H1 (cell line): ENCODE data around the gene VASH1. TPM values are rescaled to one million over a fixed set of nuclear protein-coding genes. Genes with fewer than 3 reads are reported as not detected.

Experiments used
- CTCF ChIA-PET: fragments of 300-600 bp; sonication (Branson Sonifier 250); formaldehyde crosslinking; loops from one replicate; lab custom pipeline; 2021; ENCODE audit not compliant: partially characterized antibody; lab: Charles Lee
- POLR2A ChIA-PET: fragments of 300-600 bp; sonication (Branson Sonifier 250); formaldehyde crosslinking; loops from one replicate; lab custom pipeline; 2021; ENCODE audit warnings: inconsistent platforms; ENCODE audit not compliant: partially characterized antibody; lab: Charles Lee
- DNase-seq, 2 experiments: peaks; one replicate each; pipeline versions ENCODE4 v3.0.0 to v3.0.0-alpha.2; 2010 to 2022; ENCODE audit warnings: low spot score in 2 of 2, low read depth in 1 of 2, mixed read lengths in 1 of 2
- FAIRE-seq: peaks from 2 replicates; lab custom pipeline; 2011; peaks lifted over from hg19 to GRCh38; lab: Jason Lieb, UNC
- H2AFZ ChIP-seq: 2 replicates; pipeline ENCODE4 v1.8.1; 2012; ENCODE audit warnings: low read length, inconsistent platforms
- H2AK5ac ChIP-seq: 2 replicates; pipeline ENCODE4 v1.6.1; 2013; ENCODE audit warnings: low read depth, low read length
- H2BK120ac ChIP-seq: replicated peaks from 2 replicates; pipeline ENCODE3; 2013; ENCODE audit warnings: low read depth, low read length, inconsistent platforms
- H2BK12ac ChIP-seq: 2 replicates; pipeline ENCODE4 v1.6.1; 2013; ENCODE audit warnings: low read depth, low read length
- H2BK15ac ChIP-seq: 2 replicates; pipeline ENCODE4 v1.6.1; 2013; ENCODE audit warnings: low read length
- H2BK20ac ChIP-seq: 2 replicates; pipeline ENCODE4 v1.6.1; 2013; ENCODE audit warnings: low read length
- H2BK5ac ChIP-seq: 2 replicates; pipeline ENCODE4 v1.6.1; 2013; ENCODE audit warnings: low read depth, low read length
- H3K14ac ChIP-seq: 2 replicates; pipeline ENCODE4 v1.6.1; 2013; ENCODE audit warnings: inconsistent platforms; ENCODE audit not compliant: insufficient read length
- H3K18ac ChIP-seq: 2 replicates; pipeline ENCODE4 v1.6.1; 2013; ENCODE audit warnings: low read length; ENCODE audit errors: extremely low read depth
- H3K23ac ChIP-seq: 2 replicates; pipeline ENCODE4 v1.6.1; 2013; ENCODE audit warnings: inconsistent platforms; ENCODE audit not compliant: insufficient read length
- H3K23me2 ChIP-seq: 2 replicates; pipeline ENCODE4 v1.6.1; 2013; ENCODE audit warnings: low read depth, low read length
- H3K27ac ChIP-seq: 2 replicates; pipeline ENCODE4 v1.6.1; 2011; ENCODE audit warnings: low read depth, low read length, inconsistent platforms
- H3K27me3 ChIP-seq, 4 experiments: replicated peaks in 1 of 4; 1 replicate in 1 of 4; 2 replicates in 3 of 4; pipeline versions ENCODE4 v1.6.1 to v1.8.1; 2011 to 2013; ENCODE audit warnings: low read length in 3 of 4, mild to moderate bottlenecking in 3 of 4, inconsistent platforms in 2 of 4, mixed read lengths in 2 of 4, moderate library complexity in 1 of 4; ENCODE audit not compliant: control insufficient read depth in 3 of 4, insufficient read depth in 3 of 4; ENCODE audit errors: extremely low read depth in 1 of 4
- H3K36me3 ChIP-seq, 4 experiments: 2 replicates each; pipeline versions ENCODE4 v1.6.1 to v1.8.1; 2011 to 2013; ENCODE audit warnings: mild to moderate bottlenecking in 4 of 4, low read length in 3 of 4, moderate library complexity in 2 of 4, control low read depth in 1 of 4, inconsistent platforms in 1 of 4; ENCODE audit not compliant: insufficient read depth in 4 of 4, control insufficient read depth in 2 of 4
- H3K4ac ChIP-seq: replicated peaks from 2 replicates; pipeline ENCODE3; 2013; ENCODE audit warnings: low read length, low read depth, mixed read lengths, inconsistent platforms; ENCODE audit not compliant: insufficient read length
- H3K4me1 ChIP-seq, 4 experiments: replicated peaks in 1 of 4; 1 replicate in 1 of 4; 2 replicates in 3 of 4; pipeline versions ENCODE4 v1.6.1 to v1.8.1; 2011 to 2013; ENCODE audit warnings: low read length in 3 of 4, inconsistent platforms in 2 of 4, mixed read lengths in 1 of 4; ENCODE audit not compliant: insufficient read depth in 4 of 4, control insufficient read depth in 3 of 4
- H3K4me2 ChIP-seq, 2 experiments: 2 replicates each; pipeline versions ENCODE4 v1.6.1 to v1.8.1; 2011 to 2013; ENCODE audit warnings: low read depth in 2 of 2, low read length in 2 of 2, control low read depth in 1 of 2, inconsistent platforms in 1 of 2, mild to moderate bottlenecking in 1 of 2; ENCODE audit not compliant: insufficient read depth in 1 of 2
- H3K4me3 ChIP-seq, 4 experiments: fragments of 200-600, 300-600 bp in 1 of 4; sonication (generic), shearing (Covaris generic), sonication (Bioruptor Twin) in 1 of 4; 2 replicates each; pipeline versions ENCODE4 v1.5.1 to v1.8.1; 2011 to 2016; ENCODE audit warnings: low read length in 4 of 4, low read depth in 3 of 4, control low read depth in 2 of 4, inconsistent platforms in 2 of 4, mild to moderate bottlenecking in 2 of 4, mixed read lengths in 1 of 4, moderate library complexity in 1 of 4; ENCODE audit not compliant: insufficient read depth in 2 of 4; ENCODE audit errors: extremely low read depth in 1 of 4
- H3K56ac ChIP-seq: replicated peaks from 2 replicates; pipeline ENCODE3; 2013; ENCODE audit warnings: low read depth, mild to moderate bottlenecking, mixed read lengths, low read length, inconsistent platforms; ENCODE audit not compliant: insufficient read length
- H3K79me1 ChIP-seq: 2 replicates; pipeline ENCODE4 v1.6.1; 2013; ENCODE audit warnings: low read depth, low read length, control low read depth
- H3K79me2 ChIP-seq, 2 experiments: 2 replicates each; pipeline versions ENCODE4 v1.6.1 to v1.8.1; 2012 to 2013; ENCODE audit warnings: low read length in 2 of 2, mild to moderate bottlenecking in 2 of 2, inconsistent platforms in 1 of 2; ENCODE audit not compliant: insufficient read depth in 2 of 2, control insufficient read depth in 1 of 2
- H3K9ac ChIP-seq, 4 experiments: replicated peaks in 1 of 4; 1 replicate in 1 of 4; 2 replicates in 3 of 4; pipeline versions ENCODE4 v1.6.1 to v1.8.1; 2011 to 2013; ENCODE audit warnings: low read depth in 3 of 4, low read length in 3 of 4, control low read depth in 2 of 4, mild to moderate bottlenecking in 2 of 4, moderate library complexity in 2 of 4, inconsistent platforms in 1 of 4; ENCODE audit errors: extremely low read depth in 1 of 4
- H3K9me3 ChIP-seq, 2 experiments: 2 replicates each; pipeline versions ENCODE4 v1.6.1 to v1.8.1; 2012 to 2013; ENCODE audit warnings: mild to moderate bottlenecking in 2 of 2, moderate library complexity in 2 of 2, control low read depth in 1 of 2, inconsistent platforms in 1 of 2, low read depth in 1 of 2, low read length in 1 of 2, mixed read lengths in 1 of 2; ENCODE audit not compliant: insufficient read depth in 2 of 2
- H4K20me1 ChIP-seq, 2 experiments: replicated peaks in 1 of 2; 2 replicates each; pipeline versions ENCODE3 to v1.8.1; 2011 to 2013; ENCODE audit warnings: inconsistent platforms in 2 of 2, low read length in 2 of 2, mild to moderate bottlenecking in 1 of 2; ENCODE audit not compliant: insufficient read depth in 2 of 2, control insufficient read depth in 1 of 2
- H4K5ac ChIP-seq: 2 replicates; pipeline ENCODE4 v1.6.1; 2013; ENCODE audit warnings: low read length, low read depth, mixed read lengths, inconsistent platforms; ENCODE audit not compliant: insufficient read length
- H4K8ac ChIP-seq: 2 replicates; pipeline ENCODE4 v1.8.0; 2013; ENCODE audit warnings: mild to moderate bottlenecking, moderate library complexity, low read length, inconsistent platforms; ENCODE audit not compliant: insufficient read depth; ENCODE audit errors: extremely low read depth
- H4K91ac ChIP-seq: replicated peaks from 2 replicates; pipeline ENCODE3; 2013; ENCODE audit warnings: low read length, mixed read lengths, inconsistent platforms; ENCODE audit not compliant: insufficient read length
- CBX8 ChIP-seq: fragments of 300-800, 300-1000 bp; sonication (generic); IDR thresholded peaks from 2 replicates; pipeline ENCODE4 v1.7.1; 2016; ENCODE audit warnings: low read depth, low read length, borderline replicate concordance
- POLR2AphosphoS5 ChIP-seq: IDR thresholded peaks from 2 replicates; pipeline ENCODE4 v1.6.1; 2011; ENCODE audit warnings: low read depth, low read length
- WGBS, 2 experiments: shearing (Covaris generic) in 1 of 2; methylation state at CpG; one replicate each; pipeline versions ENCODE4 v1.1.6 to v1.1.7; 2013 to 2015; ENCODE audit warnings: low lambda C conversion rate in 2 of 2, mixed read lengths in 2 of 2, inconsistent platforms in 1 of 2, low coverage in 1 of 2, missing lambda C conversion rate in 1 of 2; ENCODE audit not compliant: insufficient replicate concordance in 2 of 2, insufficient coverage in 1 of 2, insufficient read length in 1 of 2; ENCODE audit errors: extremely low coverage in 1 of 2, missing lambda C conversion rate in 1 of 2; 5-methylcytosine and 5-hydroxymethylcytosine counted together
- polyA plus RNA-seq, 7 experiments: library from polyadenylated mRNA; depleted of rRNA in 3 of 7; stranded (reverse) in 5 of 7; unstranded in 2 of 7; fragments of >200 nt in 5 of 7; fragments of 200-250 nt in 2 of 7; gene quantifications; 1 replicate in 5 of 7; 2 replicates in 1 of 7; 4 replicates in 1 of 7; pipeline versions ENCODE4 v1.2.1 to v1.2.3, GENCODE V29; 2011 to 2013; ENCODE audit warnings: missing spikeins in 2 of 7, mixed read lengths in 2 of 7
- total RNA-seq: library from RNA; stranded (reverse); fragmentation: NEBNext Ultra II Directional; extraction: Animal tissue kit (Norgen Biotek cat#: 25700); gene quantifications from 2 replicates; pipeline ENCODE4 v1.2.1, GENCODE V29; 2021

The VASH1 gene
- total and polyA plus RNA-seq, 2 of the 8 experiments (the other 6 are each of a cell fraction or from before 2014, with no cell fraction given) = 3.1 to 6.4 TPM

GRCh38 chr14:76779221-76780057 lies 18.2 kb downstream of the VASH1 start:
- no peak overlapping the region for H2BK15ac ChIP-seq
- H3K9ac ChIP-seq = no peak overlapping the region
- POLR2A ChIA-PET = interaction anchor here (0.7 to 3.2 kb wide), 5 partner anchors 9 to 82 kb away, joined by 3 to 20 read pairs (median 3); no protein-coding TSS in a partner anchor
- H3K36me3 ChIP-seq = peaks cover 5 to 17% (median 6%) of the 10 kb centered on the region in 4 experiments; a peak in 3 of 8 replicates
- WGBS, 2 experiments = 89% methylated on average over 7 of the region's 7 CpGs; no CpG with 5 or more reads in 1 of the 2 experiments
- no peak overlapping the region for H3K14ac ChIP-seq
- peak overlapping the region; percentile 43 for H4K8ac ChIP-seq
- FAIRE-seq (no peak), DNase-seq (no peak)
- no peaks in the 10 kb centered on the region for H3K79me1 ChIP-seq
- TF ChIP-seq POLR2AphosphoS5 (peak; percentile 16; the same call in 1 of the 2 replicates), CBX8 (no peak)
- TF ChIP-seq, all 59 proteins: peak for 1
- Histone ChIP-seq H4K20me1 (no peaks in the 10 kb centered on the region), H2BK5ac (no peak overlapping the region), H2BK120ac (no peak overlapping the region), H3K56ac (no peak overlapping the region), H2AK5ac (no peak overlapping the region), H3K4me2 (no peak overlapping the region), H4K91ac (no peak overlapping the region), H3K9me3 (no peaks in the 10 kb centered on the region), H3K79me2 (no peaks in the 10 kb centered on the region), H3K18ac (no peak overlapping the region), H2BK20ac (no peak overlapping the region), H3K4me1 (peaks cover 0 to 10% (median 3%) of the 10 kb centered on the region in 4 experiments; a peak in 2 of 7 replicates), H3K23ac (no peak overlapping the region), H3K23me2 (no peaks in the 10 kb centered on the region), H3K4ac (no peak overlapping the region), H2BK12ac (no peak overlapping the region), H3K4me3 (no peak overlapping the region), H3K27ac (no peak overlapping the region), H4K5ac (no peak overlapping the region), H3K27me3 (no peaks in the 10 kb centered on the region; a peak in 1 of 7 replicates), H2AFZ (no peak overlapping the region)
- CTCF ChIA-PET = interaction anchor here (0.6 to 13.7 kb wide), 9 partner anchors 10 to 297 kb away, joined by 3 to 234 read pairs (median 3); partner anchors contain the start of gene VASH1
